Middle frontal gyrus (tissue), 1 donor: ENCODE data around the gene POLR2A.

Experiments used
- DNase-seq: peaks from one replicate; pipeline ENCODE4 v3.0.0-alpha.2; 2015; ENCODE audit warnings: low spot score; ENCODE audit errors: extremely low spot score

POLR2A gene

DNA sequence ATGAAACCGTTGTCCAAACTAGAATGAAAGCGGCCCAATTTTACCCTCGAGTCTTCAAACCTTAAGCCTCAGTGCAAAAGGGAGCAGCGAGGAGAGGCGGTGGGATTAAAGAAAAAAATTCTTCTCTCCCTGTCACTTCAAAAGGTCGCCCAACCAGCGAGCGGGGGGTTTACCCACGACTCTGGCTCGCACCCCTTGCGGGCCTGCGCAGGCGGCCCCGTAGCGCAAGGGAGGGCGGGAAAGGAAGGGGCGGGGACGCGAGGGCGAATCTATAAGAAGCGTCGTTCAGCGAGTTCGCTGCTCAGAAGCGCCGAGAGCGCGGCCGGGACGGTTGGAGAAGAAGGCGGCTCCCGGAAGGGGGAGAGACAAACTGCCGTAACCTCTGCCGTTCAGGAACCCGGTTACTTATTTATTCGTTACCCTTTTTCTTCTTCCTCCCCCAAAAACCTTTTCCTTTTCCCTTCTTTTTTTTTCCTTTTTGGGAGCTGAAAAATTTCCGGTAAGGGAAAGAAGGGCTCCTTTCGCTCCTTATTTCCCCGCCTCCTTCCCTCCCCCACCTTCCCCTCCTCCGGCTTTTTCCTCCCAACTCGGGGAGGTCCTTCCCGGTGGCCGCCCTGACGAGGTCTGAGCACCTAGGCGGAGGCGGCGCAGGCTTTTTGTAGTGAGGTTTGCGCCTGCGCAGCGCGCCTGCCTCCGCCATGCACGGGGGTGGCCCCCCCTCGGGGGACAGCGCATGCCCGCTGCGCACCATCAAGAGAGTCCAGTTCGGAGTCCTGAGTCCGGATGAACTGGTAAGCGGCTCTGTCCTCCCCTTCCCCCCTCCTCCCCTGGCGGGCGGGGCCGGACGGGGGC, at the start of gene POLR2A:
POLR2A (plus strand) TSS at position 300 of the 852 bp plus-strand sequence.
- peak; percentile 94 for DNase-seq

DNA sequence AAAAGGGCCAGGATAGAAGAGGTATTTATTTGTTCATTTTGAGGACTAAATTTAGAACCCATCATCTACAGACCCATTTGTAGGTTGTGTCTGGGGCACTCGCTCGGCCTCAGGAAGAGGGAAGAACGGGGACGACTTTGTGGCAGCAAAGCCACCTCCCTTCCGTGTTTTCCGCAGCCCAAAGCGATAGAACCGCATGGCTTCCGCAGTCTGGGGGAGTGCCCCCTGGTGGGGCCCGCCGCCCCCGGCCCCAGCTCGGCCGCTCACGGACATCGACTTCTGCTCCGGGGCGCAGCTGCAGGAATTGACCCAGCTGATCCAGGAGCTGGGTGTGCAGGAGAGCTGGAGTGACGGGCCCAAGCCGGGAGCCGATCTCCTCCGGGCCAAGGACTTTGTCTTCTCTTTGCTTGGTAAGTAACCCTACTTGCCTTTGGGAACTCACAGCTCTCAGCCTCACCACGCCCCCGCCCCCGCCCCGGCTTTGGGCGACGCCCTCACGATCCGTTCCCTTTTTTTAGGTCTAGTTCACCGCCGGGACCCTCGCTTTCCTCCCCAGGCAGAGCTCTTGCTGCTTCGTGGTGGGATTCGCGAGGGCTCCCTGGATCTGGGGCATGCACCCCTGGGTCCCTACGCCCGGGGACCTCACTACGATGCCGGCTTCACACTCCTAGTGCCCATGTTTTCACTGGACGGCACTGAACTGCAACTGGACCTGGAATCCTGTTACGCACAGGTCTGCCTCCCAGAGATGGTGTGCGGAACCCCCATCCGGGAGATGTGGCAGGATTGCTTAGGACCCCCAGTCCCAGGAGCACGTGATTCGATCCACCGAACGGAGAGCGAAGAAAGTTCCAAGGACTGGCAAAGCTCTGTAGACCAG, 48.2 kb upstream of the POLR2A start:
- no peak for DNase-seq

DNA sequence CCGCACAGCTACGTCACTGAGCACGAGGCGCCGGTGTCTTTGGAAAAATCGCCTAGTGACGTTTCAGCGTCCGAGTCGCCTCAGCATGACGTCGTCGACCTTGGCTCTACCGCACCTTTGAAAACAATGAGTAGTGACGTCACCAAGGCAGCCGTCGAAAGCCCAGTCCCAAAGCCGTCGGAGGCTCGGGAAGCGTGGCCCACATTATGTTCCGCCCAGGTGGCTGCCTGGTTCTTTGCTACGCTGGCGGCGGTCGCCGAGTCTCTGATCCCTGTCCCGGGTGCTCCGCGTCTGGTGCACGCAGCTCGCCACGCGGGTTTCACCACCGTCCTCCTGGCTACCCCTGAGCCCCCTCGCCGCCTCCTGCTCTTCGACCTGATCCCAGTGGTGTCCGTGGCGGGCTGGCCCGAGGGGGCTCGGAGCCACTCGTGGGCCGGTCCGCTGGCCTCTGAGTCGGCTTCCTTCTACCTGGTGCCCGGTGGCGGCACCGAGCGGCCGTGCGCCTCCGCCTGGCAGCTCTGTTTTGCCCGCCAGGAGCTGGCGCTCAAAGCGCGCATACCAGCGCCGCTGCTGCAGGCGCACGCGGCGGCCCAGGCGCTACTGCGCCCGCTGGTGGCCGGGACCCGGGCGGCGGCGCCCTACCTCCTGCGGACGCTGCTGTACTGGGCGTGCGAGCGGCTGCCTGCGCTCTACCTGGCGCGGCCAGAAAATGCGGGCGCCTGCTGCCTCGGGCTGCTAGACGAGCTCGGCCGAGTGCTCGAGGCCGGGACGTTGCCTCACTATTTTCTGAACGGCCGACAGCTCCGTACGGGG, 47.4 kb upstream of the POLR2A start:
- peak; percentile 36 for DNase-seq

DNA sequence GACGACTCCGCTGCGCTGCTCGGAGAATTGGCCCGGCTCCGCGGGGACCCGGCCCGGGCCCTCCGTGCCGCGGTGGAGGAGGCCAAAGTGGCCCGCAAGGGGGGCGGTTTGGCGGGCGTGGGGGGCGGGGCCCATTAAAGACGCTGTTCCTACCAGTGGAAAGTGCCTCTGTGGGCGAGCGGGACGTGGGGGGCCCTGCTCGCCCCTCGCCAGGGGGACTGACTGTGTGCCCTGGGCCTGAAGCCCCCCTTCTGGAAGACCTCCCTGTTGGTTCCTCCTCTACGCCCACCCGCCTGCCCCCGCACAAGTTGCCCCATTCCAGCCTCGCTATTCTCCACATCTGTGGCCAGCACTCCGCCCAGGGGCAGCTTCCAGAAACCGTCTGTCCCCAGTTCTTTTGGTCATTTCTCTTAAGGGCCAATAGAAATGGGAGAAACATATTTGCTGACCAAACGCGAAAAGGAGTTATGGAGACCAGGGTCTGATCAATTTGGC, 46.8 kb upstream of the POLR2A start:
- DNase-seq, result no peak

DNA sequence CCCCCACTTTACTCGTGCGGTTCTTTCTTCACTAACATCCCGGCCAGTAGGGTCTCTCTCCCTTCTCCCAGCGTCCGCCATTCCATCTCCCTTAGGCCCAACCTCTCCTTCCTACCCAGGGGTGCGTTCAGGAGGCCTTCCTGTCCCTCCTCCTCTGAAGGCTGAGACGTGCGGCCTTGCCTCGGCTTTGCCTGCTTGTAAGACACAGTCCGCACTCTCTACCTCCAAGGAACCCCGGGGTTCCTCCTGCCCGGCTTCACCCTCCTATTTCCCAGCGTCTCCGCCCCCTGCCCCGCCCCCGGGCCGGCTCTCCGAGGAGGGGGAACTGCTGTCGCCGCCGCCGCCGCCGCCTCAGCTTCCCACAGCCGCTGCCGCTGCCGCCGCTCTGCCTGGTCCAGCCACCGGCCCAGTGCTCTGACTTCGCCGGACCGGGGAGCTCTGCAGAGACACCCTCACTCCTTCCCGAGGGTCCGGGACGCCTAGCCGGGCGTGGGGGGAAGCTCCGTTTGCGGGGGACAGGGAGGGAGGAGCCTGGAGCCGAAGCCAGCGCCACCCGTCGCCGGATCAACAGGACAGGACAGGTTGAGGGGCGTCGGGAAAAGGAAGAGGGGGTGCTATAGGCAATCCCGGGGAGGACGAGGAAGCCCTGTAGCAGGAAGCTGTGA, 46.1 kb upstream of the POLR2A start:
- DNase-seq, result no peak

DNA sequence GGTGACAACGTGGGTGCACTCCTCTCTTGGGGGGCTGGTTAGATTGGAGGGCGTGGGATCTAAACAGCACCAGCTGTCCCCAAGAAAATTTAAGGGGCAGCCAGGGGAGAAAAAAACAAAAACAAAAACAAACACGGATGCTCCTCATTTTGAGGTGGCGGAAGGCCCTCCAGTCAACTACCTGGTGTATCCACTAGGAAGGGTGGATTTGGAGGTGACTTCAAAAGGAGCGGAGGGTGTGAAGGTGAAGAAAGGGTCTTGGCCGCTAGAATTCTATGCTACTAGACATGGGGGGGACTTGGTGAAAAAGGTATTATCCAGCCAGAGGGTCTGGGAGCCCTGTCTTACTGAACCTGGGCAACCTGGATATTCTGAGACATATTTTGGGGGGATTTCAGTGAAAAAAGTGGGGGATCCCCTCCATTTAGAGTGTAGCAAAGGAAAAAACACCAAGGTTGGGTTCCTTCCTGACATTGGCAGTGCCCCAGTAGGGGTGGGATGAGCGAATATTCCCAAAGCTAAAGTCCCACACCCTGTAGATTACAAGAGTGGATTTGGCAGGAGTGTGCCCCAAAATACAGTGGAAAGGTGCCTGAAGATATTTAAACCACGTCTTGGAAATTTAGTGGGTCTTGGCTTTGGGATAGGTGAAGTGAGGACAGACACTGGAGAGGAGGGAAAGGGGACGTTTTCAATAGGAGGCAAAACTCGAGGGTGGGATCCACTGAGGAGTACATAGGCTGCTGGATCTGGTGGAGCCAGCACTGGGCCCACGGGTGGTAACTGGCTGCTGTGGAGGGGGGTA, 45.3 kb upstream of the POLR2A start:
- no peak for DNase-seq

DNA sequence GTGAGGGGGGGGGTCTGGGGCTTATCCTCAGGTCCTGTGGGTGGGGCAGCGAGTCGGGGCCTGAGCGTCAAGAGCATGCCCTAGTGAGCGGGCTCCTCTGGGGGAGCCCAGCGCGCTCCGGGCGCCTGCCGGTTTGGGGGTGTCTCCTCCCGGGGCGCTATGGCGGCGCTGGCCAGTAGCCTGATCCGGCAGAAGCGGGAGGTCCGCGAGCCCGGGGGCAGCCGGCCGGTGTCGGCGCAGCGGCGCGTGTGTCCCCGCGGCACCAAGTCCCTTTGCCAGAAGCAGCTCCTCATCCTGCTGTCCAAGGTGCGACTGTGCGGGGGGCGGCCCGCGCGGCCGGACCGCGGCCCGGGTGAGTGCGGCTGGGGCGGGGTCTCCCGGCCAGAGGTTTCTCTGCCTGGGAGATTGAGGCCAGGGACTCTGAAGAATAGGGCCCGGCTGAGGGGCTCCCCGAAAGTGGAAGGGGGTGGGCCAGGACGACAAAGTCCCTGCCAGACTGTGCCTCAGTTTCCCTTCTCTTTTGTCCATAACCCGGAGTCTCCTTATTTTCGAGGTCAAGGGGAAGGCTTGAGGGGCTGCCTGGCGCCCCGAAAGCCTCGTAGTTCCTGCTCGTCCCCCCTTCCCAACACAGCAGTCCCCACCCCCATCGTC, 44.6 kb upstream of the POLR2A start, which contains the start of gene FGF11:
FGF11 (plus strand) TSS at position 51 of the 651 bp plus-strand sequence; CDS start at position 160, 109 bp downstream.
- no peak for DNase-seq

DNA sequence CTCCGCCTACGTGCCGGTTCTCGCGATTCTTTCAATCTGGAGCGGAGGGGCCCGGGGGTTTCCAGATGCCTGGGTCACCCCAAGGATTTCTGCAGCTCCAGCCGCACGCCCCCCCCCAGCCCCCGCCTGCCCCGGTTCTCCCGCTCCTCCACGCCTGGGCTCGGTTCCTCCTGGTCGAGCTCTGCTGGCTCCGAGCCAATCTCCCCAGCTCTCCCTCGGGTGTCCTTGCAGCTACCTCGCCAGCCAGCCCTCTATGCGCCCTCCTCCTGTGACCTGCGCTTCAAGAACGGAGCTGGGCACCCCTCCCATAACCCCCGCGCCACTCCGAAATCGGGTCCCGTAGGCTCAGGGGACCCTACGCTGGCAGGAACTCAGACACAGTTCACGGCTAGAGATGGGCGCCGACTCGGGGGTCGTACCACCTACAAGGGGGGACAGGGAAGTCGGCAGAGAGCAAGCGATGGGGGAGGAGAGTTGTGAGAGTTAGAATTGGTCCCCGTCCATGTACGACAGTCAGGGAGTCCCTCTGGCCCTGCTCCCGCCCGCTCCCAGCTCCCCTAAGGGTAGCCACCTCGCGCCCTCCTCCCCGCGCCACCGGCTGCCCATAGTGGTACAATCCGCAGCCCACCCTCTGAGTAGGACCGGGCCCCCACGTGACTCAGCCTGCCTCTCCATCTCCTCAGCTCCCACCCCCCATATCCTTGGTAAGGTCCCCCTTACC, 43.9 kb upstream of the POLR2A start:
- no peak for DNase-seq

DNA sequence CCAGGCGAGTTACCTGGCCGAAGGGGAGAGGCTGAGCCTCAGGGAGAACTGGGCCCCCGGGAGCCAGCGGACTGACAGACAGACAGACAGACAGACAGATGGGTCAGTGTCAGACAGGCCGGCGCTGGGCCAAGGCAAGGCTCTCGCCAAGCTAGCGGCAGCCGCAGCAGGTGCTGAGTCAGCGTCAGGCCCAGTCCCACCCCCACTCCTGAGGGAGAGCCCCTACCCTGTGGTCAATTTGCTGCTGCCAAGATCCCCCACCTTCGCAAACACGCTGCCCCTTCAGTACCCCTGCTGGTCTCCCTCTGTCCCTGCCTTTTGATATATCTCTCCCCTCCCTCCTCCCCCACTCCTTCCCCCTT, 43.4 kb upstream of the POLR2A start:
- no peak for DNase-seq

DNA sequence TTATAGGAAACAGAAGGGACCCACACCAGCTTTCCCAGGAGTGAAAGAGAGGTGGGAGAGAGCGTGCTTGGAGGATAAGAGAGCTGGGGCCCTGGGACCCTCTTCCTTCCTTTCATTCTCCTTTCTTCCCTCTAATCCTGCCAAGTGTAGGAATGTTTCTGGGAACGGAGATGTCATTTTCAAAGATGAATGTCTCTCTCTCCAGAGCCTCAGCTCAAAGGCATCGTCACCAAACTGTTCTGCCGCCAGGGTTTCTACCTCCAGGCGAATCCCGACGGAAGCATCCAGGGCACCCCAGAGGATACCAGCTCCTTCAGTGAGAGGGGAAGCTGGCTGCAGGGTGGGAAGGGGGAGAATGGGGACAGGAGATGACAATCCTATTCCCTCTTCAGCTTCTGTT, 42.9 kb upstream of the POLR2A start:
- no peak for DNase-seq

DNA sequence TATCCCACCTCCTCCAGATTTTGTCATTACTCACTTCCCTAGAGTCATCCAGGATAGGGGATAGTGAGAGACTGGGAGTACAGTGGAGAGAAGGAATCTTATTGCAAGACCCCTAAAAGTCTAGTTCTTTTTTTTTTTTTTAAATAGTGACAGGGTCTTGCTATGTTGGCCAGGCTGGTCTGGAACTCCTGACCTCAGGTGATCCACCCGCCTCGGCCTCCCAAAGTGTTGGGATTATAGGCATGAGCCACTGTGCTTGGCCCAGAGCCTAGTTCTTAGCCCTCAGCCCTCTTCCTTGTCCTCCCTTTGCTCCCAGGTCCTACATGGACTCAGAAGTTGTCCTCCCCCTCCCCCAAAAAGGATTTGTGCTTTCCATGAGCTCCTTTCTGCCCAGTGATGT, 42.0 kb upstream of the POLR2A start:
- DNase-seq, result no peak

DNA sequence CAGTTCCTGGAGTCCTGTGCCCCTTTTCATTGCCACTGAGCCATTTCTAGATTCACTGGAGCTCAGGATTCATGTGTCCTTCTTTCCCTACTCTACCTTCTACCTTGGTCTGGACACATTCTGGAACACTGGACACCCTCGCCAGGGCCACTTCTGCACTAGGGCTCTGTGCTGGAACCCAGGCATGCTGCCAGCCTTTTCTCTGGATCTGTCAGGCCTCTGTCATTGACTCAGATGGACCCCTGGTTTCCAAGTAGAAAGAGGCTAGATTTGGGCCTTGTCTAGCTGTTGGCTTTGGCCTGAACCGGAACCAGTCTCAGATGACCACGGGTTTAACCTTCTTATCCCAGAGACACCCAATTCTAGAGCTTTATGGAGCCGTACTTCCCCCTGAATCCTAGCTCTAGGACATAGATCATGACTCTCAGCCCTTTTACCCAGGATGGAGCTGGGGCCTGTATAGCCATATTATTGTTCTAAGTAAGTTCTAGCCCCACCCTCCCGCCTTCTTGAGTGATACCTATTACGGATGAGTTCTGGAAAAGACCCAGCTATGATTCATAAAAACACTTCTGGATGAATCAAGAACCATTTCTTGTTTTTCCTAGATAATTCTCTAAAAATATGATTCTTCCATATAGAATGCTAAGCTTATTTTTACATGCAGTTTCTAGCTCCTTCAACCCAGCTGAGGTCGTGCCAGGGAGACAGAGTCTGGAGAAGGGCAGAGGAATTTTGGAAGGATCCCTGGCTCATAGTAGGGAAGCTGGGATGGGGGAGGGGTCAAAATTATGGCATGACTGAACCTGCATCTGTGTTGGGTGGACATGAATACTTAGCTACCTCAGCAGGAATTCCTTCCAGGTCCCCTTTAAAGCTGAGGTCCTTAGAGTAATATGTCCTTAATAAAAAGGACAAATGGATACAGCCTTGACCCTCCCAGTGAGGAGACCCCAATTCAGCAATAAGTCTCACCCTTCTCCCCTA, 40.4 kb upstream of the POLR2A start:
- DNase-seq, result no peak

DNA sequence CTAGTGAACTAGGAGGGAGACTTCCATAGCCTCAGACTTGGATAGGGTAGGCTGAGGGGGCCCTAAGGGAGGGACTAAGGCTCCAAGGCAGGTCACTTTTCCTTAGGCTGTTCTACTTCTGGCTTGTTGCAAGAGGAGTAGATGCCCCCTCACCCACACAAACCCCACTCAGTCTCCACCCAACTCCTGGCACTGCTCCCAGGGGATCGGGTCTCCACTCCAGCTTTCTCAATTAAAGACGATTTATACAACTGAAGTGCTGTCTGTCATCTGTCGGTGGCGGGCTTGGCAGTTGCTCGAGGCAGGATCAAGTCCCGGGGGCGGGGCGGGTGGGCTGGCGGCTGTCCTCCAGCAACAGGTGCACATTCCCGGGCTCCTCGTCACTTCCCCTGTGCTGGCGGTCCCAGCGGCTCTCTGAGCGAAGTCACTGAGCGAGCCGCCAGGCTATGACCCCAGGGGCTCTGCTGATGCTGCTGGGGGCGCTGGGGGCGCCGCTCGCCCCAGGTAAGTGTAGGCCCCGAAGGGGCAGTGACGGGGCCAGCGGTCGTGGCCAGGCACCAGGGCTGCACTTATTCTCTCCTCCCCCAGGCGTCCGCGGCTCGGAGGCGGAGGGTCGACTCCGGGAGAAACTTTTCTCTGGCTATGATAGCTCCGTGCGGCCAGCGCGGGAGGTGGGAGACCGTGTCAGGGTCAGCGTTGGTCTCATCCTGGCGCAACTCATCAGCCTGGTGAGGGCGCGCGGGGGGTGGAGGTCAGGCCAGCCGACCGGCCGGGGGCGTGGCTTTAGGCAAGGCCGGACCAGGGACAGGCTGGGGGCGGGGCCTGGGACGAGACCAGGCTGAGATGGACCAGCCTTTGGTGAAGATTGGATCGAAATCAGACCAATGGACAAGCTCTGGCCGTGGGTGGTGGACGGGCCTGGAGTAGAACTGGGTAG, 39.2 kb upstream of the POLR2A start, which contains the start of gene CHRNB1:
CHRNB1 (plus strand) TSS at position 380 of the 937 bp plus-strand sequence; CDS start at position 447, 67 bp downstream.
- peak; percentile 31 for DNase-seq

DNA sequence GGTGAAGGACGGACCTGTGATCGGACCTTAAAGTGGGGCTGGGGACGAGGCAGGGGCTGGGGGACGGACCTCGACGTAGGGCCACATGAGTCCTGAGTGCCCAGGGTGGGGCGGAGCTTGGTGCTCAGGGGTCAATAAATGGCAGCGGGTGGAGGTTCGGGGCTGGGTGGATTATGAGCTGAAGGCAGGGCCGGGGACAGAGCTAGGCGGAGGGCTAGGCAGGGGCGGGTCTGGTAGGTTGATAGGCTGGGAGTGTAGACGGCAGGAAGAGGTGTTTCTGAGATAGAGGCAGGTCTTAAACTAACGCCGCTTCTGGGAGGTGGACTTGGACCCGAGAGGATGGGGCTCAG, 38.6 kb upstream of the POLR2A start:
- DNase-seq, result no peak

DNA sequence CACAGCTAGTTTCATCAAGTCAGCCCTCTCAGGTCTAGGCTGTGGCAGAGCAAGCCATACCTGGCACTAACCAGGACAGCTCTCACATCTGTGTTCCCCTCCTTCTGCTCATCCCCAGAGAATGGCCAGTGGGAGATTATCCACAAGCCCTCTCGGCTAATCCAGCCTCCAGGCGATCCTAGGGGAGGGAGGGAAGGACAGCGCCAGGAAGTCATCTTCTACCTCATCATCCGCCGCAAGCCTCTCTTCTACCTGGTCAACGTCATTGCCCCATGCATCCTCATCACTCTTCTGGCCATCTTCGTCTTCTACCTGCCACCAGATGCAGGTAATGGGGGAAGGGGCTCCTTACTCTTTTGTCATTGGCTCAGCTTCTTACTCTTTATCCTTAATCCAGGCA, 35.7 kb upstream of the POLR2A start:
- no peak for DNase-seq

DNA sequence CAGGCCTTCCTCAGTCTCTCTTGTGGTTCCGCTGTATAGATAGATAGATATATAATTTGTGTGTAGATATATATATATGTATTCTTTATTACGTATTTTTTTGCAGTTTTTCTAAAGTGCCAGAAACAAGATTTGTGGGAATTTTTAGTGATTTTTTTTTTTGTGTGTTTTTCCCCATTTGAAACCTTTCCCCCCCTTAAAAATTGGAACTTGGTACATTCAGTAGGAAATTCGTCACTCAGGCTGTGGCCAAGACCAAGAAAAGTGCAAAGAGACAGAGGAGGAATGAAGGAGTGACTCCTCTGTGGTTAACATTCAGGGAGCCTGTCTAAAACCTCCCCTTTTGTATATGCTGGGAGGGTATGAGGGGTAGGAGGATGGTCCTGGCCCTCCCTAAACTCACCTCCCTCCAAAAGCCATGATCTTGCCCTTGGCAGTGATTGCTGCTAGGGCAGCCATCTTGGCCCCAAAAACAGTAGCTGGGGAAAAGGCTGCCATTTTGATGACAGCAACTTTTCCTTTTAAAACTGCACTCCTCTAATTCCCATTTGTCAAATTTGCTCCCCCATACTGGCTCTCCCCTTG, 24.1 kb upstream of the POLR2A start:
- no peak for DNase-seq
